Epithelial cell of esophagus (primary cell): ENCODE data around the gene KCNC1.
A peak's percentile ranks its signal among the peaks of the same experiment; 100 is the strongest.

ENCODE experiments used
- DNase-seq: peaks from one replicate; pipeline ENCODE4 v3.0.0; 2010; ENCODE audit warnings: low read depth
- H3K4me3 ChIP-seq: 2 replicates; pipeline ENCODE4 v1.5.1; 2011; ENCODE audit warnings: mild to moderate bottlenecking, low read length, control low read depth
- TF ChIP-seq, protein P1 (sequence below): IDR thresholded peaks from 2 replicates; pipeline ENCODE4 v1.5.1; 2011; ENCODE audit warnings: low read depth, mild to moderate bottlenecking, low read length, control low read depth, inconsistent platforms; ENCODE audit not compliant: insufficient read depth; ENCODE audit errors: missing control alignments

KCNC1 gene

GRCh38 chr11:17777738-17778091 is 43.1 kb downstream of the KCNC1 start:
- TF ChIP-seq, protein P1, sequence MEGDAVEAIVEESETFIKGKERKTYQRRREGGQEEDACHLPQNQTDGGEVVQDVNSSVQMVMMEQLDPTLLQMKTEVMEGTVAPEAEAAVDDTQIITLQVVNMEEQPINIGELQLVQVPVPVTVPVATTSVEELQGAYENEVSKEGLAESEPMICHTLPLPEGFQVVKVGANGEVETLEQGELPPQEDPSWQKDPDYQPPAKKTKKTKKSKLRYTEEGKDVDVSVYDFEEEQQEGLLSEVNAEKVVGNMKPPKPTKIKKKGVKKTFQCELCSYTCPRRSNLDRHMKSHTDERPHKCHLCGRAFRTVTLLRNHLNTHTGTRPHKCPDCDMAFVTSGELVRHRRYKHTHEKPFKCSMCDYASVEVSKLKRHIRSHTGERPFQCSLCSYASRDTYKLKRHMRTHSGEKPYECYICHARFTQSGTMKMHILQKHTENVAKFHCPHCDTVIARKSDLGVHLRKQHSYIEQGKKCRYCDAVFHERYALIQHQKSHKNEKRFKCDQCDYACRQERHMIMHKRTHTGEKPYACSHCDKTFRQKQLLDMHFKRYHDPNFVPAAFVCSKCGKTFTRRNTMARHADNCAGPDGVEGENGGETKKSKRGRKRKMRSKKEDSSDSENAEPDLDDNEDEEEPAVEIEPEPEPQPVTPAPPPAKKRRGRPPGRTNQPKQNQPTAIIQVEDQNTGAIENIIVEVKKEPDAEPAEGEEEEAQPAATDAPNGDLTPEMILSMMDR = no peak
- no peak overlapping the region for H3K4me3 ChIP-seq
- no peak for DNase-seq

DNA sequence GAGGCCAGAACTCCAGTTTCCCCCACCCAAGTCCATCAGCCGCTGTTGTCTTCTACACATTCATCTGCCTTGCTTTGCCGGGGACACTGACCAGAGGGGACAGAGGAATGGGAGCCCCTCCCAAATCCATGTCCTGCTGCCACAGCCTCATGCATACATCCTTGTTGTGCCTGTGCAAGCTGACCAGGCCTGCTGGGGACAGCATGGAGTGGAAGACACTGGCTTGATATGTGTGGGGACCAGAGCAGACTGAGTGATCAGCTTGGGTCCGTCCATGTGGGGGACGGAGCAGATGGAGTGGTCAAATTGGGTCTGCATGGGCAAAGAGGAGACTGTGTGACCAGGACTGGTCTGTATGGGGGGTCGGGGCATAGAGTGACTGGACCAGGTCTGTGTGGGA is 43.8 kb downstream of the KCNC1 start:
- TF ChIP-seq, protein P1 = no peak
- DNase-seq = no peak

GRCh38 chr11:17778956-17779860 is 44.6 kb downstream of the KCNC1 start:
- no peak overlapping the region for H3K4me3 ChIP-seq
- TF ChIP-seq, protein P1 = no peak
- no peak for DNase-seq

More for the DNA sequence above, 43.8 kb downstream of the KCNC1 start:
- H3K4me3 ChIP-seq = no peak overlapping the region

DNA sequence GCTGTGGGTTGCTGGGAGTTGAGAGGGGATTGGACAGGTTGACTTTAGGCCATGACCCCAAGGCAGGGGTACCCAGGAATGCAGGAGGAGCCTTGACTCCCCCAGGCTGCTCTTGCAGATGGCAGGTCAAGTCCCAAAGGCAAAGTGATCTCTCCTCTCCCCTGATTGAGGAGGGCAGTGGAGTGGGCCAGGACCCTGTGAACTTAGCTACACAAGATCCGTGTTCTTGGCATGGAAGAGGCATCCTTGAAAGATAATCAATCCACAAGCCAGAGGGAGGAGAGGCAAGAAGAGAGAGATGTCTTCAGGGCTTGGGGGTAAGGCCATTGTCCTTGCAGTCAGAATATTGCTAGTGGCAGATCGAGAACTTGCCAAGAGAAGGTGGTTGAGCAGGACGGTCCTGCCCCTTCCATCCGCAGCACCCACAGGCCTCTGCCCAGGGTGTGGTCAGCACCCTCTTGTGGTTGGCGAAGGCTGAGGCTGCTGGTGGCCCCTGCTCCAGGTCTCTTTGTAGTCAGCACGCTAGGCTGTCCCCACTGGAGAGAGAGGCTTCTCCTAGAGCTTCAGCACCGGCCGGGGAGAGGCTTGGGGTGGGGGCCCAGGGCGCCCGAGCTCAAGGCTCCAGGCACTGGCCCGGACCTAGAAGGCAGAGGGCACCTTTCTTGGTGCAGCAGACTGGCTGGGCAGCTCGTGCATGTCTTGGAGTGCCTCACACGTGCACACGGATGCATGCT is 45.4 kb downstream of the KCNC1 start:
- no peak overlapping the region for H3K4me3 ChIP-seq
- no peak for DNase-seq
- TF ChIP-seq, protein P1 = no peak

DNA sequence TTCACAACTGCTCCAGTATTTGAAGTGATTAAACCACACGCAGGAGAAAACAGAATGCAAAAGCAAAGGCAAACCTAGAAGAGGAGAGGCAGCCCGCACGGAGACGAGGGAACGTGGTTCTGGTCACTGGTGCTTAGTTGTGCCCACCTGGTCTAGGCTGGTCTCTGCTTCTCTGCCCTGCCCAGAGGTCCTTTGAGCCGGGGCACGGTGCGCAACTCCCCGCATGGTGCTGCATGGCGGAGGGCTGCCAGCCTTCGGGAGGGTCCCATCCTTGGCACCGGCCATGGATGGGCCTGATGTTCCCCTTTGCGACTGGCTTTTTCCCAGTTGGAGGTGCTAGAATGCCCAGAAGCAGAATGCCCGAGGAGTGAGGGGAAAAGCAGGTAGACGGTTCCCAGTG is 46.1 kb downstream of the KCNC1 start:
- TF ChIP-seq, protein P1 = no peak
- no peak overlapping the region for H3K4me3 ChIP-seq
- DNase-seq = no peak

DNA sequence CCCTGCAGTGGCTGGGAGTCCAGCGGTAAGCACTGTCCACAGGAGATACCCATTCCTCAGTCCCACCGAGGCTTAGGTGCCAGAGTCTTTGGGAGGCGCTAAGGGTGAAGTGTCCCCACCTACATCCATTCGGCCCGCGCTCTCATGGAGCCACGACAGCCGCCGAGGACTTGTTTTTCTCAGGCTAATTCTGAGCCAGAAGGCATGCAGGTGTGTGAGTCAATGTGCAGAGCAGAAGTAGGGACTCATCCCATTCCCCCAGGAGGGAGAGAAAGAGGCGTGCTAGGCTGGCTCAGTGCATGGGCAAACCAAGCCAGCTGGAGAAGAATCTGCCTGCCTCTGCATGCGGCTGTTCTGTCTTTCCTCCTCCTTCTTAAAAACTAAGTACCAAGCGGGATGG is 46.6 kb downstream of the KCNC1 start:
- TF ChIP-seq, protein P1 = no peak
- DNase-seq = peak; percentile 85
- H3K4me3 ChIP-seq = no peak overlapping the region
